ENCODE measurements around the gene TXLNB.

- TF ChIP-seq CTCF (IDR thresholded peaks at IDR 0.05) (no peak), REST (IDR thresholded peaks at IDR 0.05; ENCODE audit: insufficient read depth in 1 of 2, low read depth in 2 of 2, low read length in 1 of 2) (no peak), POLR2AphosphoS5 (IDR thresholded peaks at IDR 0.05; ENCODE audit: low read depth, low read length) (no peak)
Observed at GRCh38 chr6:139325125-139325524, 33.3 kb upstream of the TXLNB start.
